Lung (tissue), 12 donors: ENCODE measurements around the gene PRKRA. TPM values are rescaled to one million over a fixed set of nuclear protein-coding genes. Genes with fewer than 3 reads are reported as not detected.

Source experiments
- ATAC-seq: fragments of 200-7000 bp; cut with Tn5 transposase; one replicate; pipeline ENCODE4 v1.9.1; 2020; ENCODE audit warnings: moderate number of reproducible peaks; ENCODE audit not compliant: insufficient read depth, low FRiP score
- DNase-seq, 3 donors: peaks; one replicate each; pipeline ENCODE4 v3.0.0-alpha.2; 2013 to 2017
- H3K27ac ChIP-seq, 2 donors: one replicate each; pipeline ENCODE4 v1.5.1; 2013; ENCODE audit warnings: mild to moderate bottlenecking in 2 of 2, moderate library complexity in 2 of 2, control low read depth in 1 of 2, inconsistent platforms in 1 of 2, low read depth in 1 of 2, low read length in 1 of 2
- H3K27me3 ChIP-seq, 3 donors: one replicate each; pipeline ENCODE4 v1.5.1; 2013; ENCODE audit warnings: low read length in 2 of 3; ENCODE audit not compliant: control insufficient read depth in 3 of 3, insufficient read depth in 3 of 3
- H3K36me3 ChIP-seq, 4 donors: one replicate each; pipeline ENCODE4 v1.5.1; 2013; ENCODE audit warnings: low read length in 4 of 4, mild to moderate bottlenecking in 1 of 4, moderate library complexity in 1 of 4; ENCODE audit not compliant: control insufficient read depth in 4 of 4, insufficient read depth in 4 of 4
- H3K4me1 ChIP-seq, 5 donors: one replicate each; pipeline ENCODE4 v1.5.1; 2013; ENCODE audit warnings: low read length in 5 of 5, mild to moderate bottlenecking in 2 of 5, moderate library complexity in 1 of 5; ENCODE audit not compliant: control insufficient read depth in 5 of 5, insufficient read depth in 5 of 5
- H3K4me3 ChIP-seq: one replicate; pipeline ENCODE4 v1.5.1; 2013; ENCODE audit warnings: mild to moderate bottlenecking, control low read depth, moderate library complexity
- H3K9ac ChIP-seq, 2 donors: one replicate each; pipeline ENCODE4 v1.5.1; 2013; ENCODE audit warnings: low read length in 2 of 2, control low read depth in 1 of 2; ENCODE audit not compliant: insufficient read depth in 1 of 2
- H3K9me3 ChIP-seq, 4 donors: one replicate each; pipeline ENCODE4 v1.5.1; 2013; ENCODE audit warnings: low read length in 3 of 4, mild to moderate bottlenecking in 1 of 4, moderate library complexity in 1 of 4; ENCODE audit not compliant: control insufficient read depth in 4 of 4, insufficient read depth in 3 of 4
- CTCF ChIP-seq: IDR thresholded peaks from 2 replicates; pipeline ENCODE4 v1.5.1; 2012; ENCODE audit warnings: mild to moderate bottlenecking; ENCODE audit errors: control extremely low read depth, extremely low read depth
- WGBS, 2 donors: extraction: QIAGEN DNeasy Blood & Tissue Kit; methylation state at CpG; one replicate each; pipeline ENCODE4 v1.1.7; 2013; 5-methylcytosine and 5-hydroxymethylcytosine counted together
- polyA plus RNA-seq, 2 donors: library from polyadenylated mRNA; stranded (reverse); fragments of 200-250 nt; gene quantifications; one replicate each; pipeline ENCODE4 v1.2.1, GENCODE V29; 2013
- total RNA-seq, 2 donors: library from RNA; depleted of rRNA in 1 of 2; stranded (reverse); fragments of >200 nt in 1 of 2; gene quantifications; one replicate each; pipeline ENCODE4 v1.2.1, GENCODE V29; 2014 to 2021
- donor health status: control.
- donor health status: control.
- donor health status: Bipolar disorder and iron deficiency.
- donor health status: healthy.
- donor health status: DM: yes; HTN: yes; CAD: no.

Gene PRKRA
- total and polyA plus RNA-seq, 4 donors, result 26.8 to 68.5 (median 43.7) TPM

GRCh38 chr2:178457390-178457886, 6.5 kb upstream of the PRKRA start:
- no peaks in the 10 kb centered on the region for H3K9me3 ChIP-seq
- WGBS, 2 donors, result 94% methylated on average over 11 of the region's 11 CpGs
- no peaks in the 10 kb centered on the region for H3K27me3 ChIP-seq
- no peak overlapping the region for H3K4me3 ChIP-seq
- no peak overlapping the region for H3K9ac ChIP-seq
- peaks cover 0 to 7% (median 3%) of the 10 kb centered on the region in 5 donors for H3K4me1 ChIP-seq
- ATAC-seq, result no peak
- no peak overlapping the region for H3K27ac ChIP-seq
- DNase-seq, result no peak
- H3K36me3 ChIP-seq, result no peaks in the 10 kb centered on the region
- TF ChIP-seq CTCF, result no peak

- no peak for TF ChIP-seq CTCF
- Histone ChIP-seq H3K9ac (no peak overlapping the region), H3K9me3 (no peaks in the 10 kb centered on the region), H3K27ac (no peak overlapping the region), H3K27me3 (no peaks in the 10 kb centered on the region), H3K36me3 (no peaks in the 10 kb centered on the region), H3K4me1 (peaks cover 0 to 13% (median 4%) of the 10 kb centered on the region in 5 donors), H3K4me3 (no peak overlapping the region)
- 91 to 93% methylated on average over 5 of the region's 5 CpGs for WGBS, 2 donors
- ATAC-seq (no peak), DNase-seq (no peak)
Measured at GRCh38 chr2:178455947-178456346, 5.0 kb upstream of the PRKRA start.

- DNase-seq (peak in 2 of 3 donors; percentile 48 to 66), ATAC-seq (no peak)
- Histone ChIP-seq H3K27me3 (no peaks in the 10 kb centered on the region), H3K9ac (no peak overlapping the region), H3K4me1 (peaks cover 4 to 36% (median 13%) of the 10 kb centered on the region in 5 donors), H3K36me3 (peaks cover 0 to 6% (median 2%) of the 10 kb centered on the region in 4 donors), H3K27ac (no peak overlapping the region), H3K4me3 (no peak overlapping the region), H3K9me3 (no peaks in the 10 kb centered on the region)
- TF ChIP-seq CTCF, result no peak
- 68 to 78% methylated on average over 5 of the region's 5 CpGs for WGBS, 2 donors
Measured at GRCh38 chr2:178452870-178453269, 1.9 kb upstream of the PRKRA start.

- Histone ChIP-seq H3K27ac (no peak overlapping the region), H3K4me1 (peaks cover 4 to 32% (median 13%) of the 10 kb centered on the region in 5 donors), H3K9me3 (no peaks in the 10 kb centered on the region), H3K36me3 (peaks cover 0 to 7% (median 2%) of the 10 kb centered on the region in 4 donors), H3K27me3 (no peaks in the 10 kb centered on the region), H3K4me3 (no peak overlapping the region), H3K9ac (no peak overlapping the region)
- DNase-seq, result peak in 2 of 3 donors; percentile 6 to 16
- 96 to 99% methylated on average over 2 of the region's 2 CpGs for WGBS, 2 donors
- no peak for TF ChIP-seq CTCF
- ATAC-seq, result no peak
Measured at GRCh38 chr2:178452334-178452733, 1.4 kb upstream of the PRKRA start.
